Measurements from ENCODE around the gene CHRNA4.

DNA sequence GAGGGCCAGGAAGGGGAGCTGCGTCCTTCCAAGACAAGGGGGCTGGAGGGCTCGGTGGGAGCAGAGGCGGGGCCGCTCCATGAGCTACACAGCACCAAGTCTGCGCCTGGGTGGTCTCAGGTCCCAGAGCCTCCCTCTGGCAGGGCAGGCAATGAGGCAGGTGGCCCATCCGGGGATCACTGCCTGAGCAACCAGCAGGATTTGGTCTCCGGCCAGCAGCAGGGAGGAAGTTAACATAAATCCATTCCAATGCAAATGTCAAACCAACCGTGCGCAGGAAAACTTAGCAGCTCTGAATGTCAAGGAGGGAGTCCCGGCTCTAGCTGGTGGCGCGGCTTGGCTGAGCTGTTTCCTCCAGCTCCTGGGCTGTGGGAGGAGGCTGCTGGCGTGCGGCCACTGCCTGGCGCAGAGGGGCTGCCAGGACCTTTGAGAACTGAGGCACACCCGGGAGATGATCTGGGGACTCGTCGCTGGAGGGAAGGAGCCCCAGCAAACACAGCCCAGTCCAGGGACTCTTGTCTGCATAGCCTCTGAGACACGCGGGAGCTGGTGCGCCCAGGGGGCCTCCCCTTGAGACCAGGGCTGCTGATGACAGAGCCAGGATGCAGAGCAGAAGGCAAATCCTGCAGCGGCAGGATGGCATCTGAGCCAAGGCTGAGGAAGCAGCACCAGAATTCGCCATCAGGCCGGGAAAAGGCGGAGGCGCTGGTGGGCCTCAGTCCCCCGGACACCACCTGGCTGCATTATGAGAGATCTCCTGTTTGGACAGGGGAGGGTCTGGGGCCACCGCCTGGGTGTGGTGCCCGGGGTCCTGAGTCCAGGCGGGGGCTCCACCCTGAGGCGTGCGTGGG, 33.1 kb upstream of the CHRNA4 start:
- TF ChIP-seq, protein P1, sequence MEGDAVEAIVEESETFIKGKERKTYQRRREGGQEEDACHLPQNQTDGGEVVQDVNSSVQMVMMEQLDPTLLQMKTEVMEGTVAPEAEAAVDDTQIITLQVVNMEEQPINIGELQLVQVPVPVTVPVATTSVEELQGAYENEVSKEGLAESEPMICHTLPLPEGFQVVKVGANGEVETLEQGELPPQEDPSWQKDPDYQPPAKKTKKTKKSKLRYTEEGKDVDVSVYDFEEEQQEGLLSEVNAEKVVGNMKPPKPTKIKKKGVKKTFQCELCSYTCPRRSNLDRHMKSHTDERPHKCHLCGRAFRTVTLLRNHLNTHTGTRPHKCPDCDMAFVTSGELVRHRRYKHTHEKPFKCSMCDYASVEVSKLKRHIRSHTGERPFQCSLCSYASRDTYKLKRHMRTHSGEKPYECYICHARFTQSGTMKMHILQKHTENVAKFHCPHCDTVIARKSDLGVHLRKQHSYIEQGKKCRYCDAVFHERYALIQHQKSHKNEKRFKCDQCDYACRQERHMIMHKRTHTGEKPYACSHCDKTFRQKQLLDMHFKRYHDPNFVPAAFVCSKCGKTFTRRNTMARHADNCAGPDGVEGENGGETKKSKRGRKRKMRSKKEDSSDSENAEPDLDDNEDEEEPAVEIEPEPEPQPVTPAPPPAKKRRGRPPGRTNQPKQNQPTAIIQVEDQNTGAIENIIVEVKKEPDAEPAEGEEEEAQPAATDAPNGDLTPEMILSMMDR (conservative IDR thresholded peaks at IDR 0.05; ENCODE audit: low read length), result no peak
- no peak for TF ChIP-seq EZH2phosphoT487 (IDR thresholded peaks at IDR 0.05; ENCODE audit: borderline replicate concordance)

Measured in Loucy (cell line).